ENCODE measurements around the gene PTGR3. TPM values are rescaled to one million over a fixed set of nuclear protein-coding genes. Genes with fewer than 3 reads are reported as not detected.

PTGR3 gene
- total and polyA plus RNA-seq, 4 donors = 6.8 to 18.7 (median 11.4) TPM

DNA sequence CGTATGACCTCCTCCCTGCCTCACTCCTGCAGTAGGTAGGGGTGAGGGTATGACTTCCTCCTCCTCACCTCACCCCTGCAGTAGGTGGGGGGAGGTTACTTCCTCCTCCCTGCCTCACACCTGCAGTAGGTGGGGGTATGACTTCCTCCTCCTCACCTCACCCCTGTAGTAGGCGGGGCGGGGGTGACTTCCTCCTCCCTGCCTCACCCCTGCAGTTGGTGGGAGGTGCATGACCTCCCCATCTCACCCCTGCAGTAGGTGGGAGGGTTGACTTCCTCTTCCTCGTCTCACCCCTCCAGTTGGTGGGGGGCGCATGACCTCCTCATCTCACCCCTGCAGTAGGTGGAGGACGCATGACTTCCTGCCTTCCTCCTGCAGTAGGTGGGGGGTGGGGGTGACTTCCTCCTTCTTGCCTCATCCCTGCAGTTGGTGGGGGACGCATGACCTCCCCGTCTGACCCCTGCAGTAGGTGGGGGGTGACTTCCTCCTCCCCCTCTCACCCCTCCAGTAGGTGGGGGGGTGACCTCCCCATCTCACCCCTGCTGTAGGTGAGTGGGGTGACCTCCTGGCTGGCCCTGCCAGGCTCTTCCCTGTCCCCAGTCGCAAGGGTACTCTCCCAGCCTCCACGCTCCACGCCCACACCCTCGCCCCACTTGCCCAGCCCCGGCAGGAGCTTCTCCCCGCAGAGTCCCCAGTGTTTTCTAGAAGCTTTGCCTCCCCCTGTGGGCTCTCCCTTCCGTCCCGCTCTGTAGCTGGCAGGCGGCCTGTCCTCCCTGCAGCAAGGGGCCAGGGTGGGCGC is 40.9 kb upstream of the PTGR3 start:
- Histone ChIP-seq H3K4me3 (ENCODE audit: low read depth in 1 of 3, low read length in 3 of 3) (no peak overlapping the region), H3K27ac (ENCODE audit: low read depth in 1 of 2, low read length in 2 of 2) (peak overlapping the region; percentile 46 to 47), H3K36me3 (ENCODE audit: control insufficient read depth in 4 of 4, insufficient read depth in 3 of 4, low read depth in 1 of 4, low read length in 3 of 4) (no peaks in the 10 kb centered on the region), H3K4me1 (ENCODE audit: control insufficient read depth in 4 of 4, insufficient read depth in 4 of 4, low read length in 3 of 4) (peaks cover 7 to 66% (median 41%) of the 10 kb centered on the region in 4 donors), H3K9me3 (ENCODE audit: control insufficient read depth in 4 of 4, low read length in 3 of 4) (no peaks in the 10 kb centered on the region), H3K9ac (ENCODE audit: low read depth in 1 of 2, low read length in 2 of 2) (no peak overlapping the region), H3K27me3 (ENCODE audit: control insufficient read depth in 4 of 4, insufficient read depth in 4 of 4, low read length in 3 of 4) (no peaks in the 10 kb centered on the region)
- TF ChIP-seq FOXA2 (IDR thresholded peaks at IDR 0.05) (no peak), EGR1 (IDR thresholded peaks at IDR 0.05; ENCODE audit: low read depth in 2 of 2) (no peak), FOXA1 (IDR thresholded peaks at IDR 0.05) (no peak), TAF1 (conservative IDR thresholded peaks at IDR 0.05) (no peak), ATF3 (IDR thresholded peaks at IDR 0.05) (no peak), YY1 (IDR thresholded peaks at IDR 0.05) (no peak), RAD21 (IDR thresholded peaks at IDR 0.05) (no peak), HNF4G (IDR thresholded peaks at IDR 0.05) (no peak), JUND (IDR thresholded peaks at IDR 0.05) (no peak)
- TF ChIP-seq, protein P1, sequence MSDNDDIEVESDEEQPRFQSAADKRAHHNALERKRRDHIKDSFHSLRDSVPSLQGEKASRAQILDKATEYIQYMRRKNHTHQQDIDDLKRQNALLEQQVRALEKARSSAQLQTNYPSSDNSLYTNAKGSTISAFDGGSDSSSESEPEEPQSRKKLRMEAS (IDR thresholded peaks at IDR 0.05) = no peak
- TF ChIP-seq, protein P2, sequence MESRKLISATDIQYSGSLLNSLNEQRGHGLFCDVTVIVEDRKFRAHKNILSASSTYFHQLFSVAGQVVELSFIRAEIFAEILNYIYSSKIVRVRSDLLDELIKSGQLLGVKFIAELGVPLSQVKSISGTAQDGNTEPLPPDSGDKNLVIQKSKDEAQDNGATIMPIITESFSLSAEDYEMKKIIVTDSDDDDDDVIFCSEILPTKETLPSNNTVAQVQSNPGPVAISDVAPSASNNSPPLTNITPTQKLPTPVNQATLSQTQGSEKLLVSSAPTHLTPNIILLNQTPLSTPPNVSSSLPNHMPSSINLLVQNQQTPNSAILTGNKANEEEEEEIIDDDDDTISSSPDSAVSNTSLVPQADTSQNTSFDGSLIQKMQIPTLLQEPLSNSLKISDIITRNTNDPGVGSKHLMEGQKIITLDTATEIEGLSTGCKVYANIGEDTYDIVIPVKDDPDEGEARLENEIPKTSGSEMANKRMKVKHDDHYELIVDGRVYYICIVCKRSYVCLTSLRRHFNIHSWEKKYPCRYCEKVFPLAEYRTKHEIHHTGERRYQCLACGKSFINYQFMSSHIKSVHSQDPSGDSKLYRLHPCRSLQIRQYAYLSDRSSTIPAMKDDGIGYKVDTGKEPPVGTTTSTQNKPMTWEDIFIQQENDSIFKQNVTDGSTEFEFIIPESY (IDR thresholded peaks at IDR 0.05) = no peak
- TF ChIP-seq, protein P3, sequence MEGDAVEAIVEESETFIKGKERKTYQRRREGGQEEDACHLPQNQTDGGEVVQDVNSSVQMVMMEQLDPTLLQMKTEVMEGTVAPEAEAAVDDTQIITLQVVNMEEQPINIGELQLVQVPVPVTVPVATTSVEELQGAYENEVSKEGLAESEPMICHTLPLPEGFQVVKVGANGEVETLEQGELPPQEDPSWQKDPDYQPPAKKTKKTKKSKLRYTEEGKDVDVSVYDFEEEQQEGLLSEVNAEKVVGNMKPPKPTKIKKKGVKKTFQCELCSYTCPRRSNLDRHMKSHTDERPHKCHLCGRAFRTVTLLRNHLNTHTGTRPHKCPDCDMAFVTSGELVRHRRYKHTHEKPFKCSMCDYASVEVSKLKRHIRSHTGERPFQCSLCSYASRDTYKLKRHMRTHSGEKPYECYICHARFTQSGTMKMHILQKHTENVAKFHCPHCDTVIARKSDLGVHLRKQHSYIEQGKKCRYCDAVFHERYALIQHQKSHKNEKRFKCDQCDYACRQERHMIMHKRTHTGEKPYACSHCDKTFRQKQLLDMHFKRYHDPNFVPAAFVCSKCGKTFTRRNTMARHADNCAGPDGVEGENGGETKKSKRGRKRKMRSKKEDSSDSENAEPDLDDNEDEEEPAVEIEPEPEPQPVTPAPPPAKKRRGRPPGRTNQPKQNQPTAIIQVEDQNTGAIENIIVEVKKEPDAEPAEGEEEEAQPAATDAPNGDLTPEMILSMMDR (IDR thresholded peaks at IDR 0.05; ENCODE audit: low read depth, low read length, missing input control) = no peak
- no peak for DNase-seq (ENCODE audit: low spot score)
- WGBS = 88% methylated on average over 18 of the region's 18 CpGs

- no peaks in the 10 kb centered on the region for H3K27me3 ChIP-seq (ENCODE audit: control insufficient read depth in 4 of 4, insufficient read depth in 4 of 4, low read length in 3 of 4)
- H3K9me3 ChIP-seq (ENCODE audit: control insufficient read depth in 4 of 4, low read length in 3 of 4) = no peaks in the 10 kb centered on the region
- 97% methylated on average over 9 of the region's 9 CpGs for WGBS
- no peak overlapping the region for H3K4me3 ChIP-seq (ENCODE audit: low read depth in 1 of 3, low read length in 3 of 3)
- peaks cover 7 to 64% (median 43%) of the 10 kb centered on the region in 4 donors for H3K4me1 ChIP-seq (ENCODE audit: control insufficient read depth in 4 of 4, insufficient read depth in 4 of 4, low read length in 3 of 4)
- H3K9ac ChIP-seq (ENCODE audit: low read depth in 1 of 2, low read length in 2 of 2) = no peak overlapping the region
- DNase-seq (ENCODE audit: low spot score) = no peak
- no peaks in the 10 kb centered on the region for H3K36me3 ChIP-seq (ENCODE audit: control insufficient read depth in 4 of 4, insufficient read depth in 3 of 4, low read depth in 1 of 4, low read length in 3 of 4)
- H3K27ac ChIP-seq (ENCODE audit: low read depth in 1 of 2, low read length in 2 of 2) = peak overlapping the region; percentile 44 to 84
- TF ChIP-seq, protein P1 (IDR thresholded peaks at IDR 0.05) = no peak
- TF ChIP-seq, protein P4, sequence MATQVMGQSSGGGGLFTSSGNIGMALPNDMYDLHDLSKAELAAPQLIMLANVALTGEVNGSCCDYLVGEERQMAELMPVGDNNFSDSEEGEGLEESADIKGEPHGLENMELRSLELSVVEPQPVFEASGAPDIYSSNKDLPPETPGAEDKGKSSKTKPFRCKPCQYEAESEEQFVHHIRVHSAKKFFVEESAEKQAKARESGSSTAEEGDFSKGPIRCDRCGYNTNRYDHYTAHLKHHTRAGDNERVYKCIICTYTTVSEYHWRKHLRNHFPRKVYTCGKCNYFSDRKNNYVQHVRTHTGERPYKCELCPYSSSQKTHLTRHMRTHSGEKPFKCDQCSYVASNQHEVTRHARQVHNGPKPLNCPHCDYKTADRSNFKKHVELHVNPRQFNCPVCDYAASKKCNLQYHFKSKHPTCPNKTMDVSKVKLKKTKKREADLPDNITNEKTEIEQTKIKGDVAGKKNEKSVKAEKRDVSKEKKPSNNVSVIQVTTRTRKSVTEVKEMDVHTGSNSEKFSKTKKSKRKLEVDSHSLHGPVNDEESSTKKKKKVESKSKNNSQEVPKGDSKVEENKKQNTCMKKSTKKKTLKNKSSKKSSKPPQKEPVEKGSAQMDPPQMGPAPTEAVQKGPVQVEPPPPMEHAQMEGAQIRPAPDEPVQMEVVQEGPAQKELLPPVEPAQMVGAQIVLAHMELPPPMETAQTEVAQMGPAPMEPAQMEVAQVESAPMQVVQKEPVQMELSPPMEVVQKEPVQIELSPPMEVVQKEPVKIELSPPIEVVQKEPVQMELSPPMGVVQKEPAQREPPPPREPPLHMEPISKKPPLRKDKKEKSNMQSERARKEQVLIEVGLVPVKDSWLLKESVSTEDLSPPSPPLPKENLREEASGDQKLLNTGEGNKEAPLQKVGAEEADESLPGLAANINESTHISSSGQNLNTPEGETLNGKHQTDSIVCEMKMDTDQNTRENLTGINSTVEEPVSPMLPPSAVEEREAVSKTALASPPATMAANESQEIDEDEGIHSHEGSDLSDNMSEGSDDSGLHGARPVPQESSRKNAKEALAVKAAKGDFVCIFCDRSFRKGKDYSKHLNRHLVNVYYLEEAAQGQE (IDR thresholded peaks at IDR 0.05) = no peak
- TF ChIP-seq HNF4A (conservative IDR thresholded peaks at IDR 0.05) = no peak
- no peak for TF ChIP-seq FOXA2 (IDR thresholded peaks at IDR 0.05)
- no peak for TF ChIP-seq JUND (IDR thresholded peaks at IDR 0.05)
- no peak for TF ChIP-seq TAF1 (conservative IDR thresholded peaks at IDR 0.05)
- TF ChIP-seq, protein P2 (IDR thresholded peaks at IDR 0.05) = no peak
- TF ChIP-seq HNF4G (IDR thresholded peaks at IDR 0.05) = no peak
- TF ChIP-seq NR2F2 (IDR thresholded peaks at IDR 0.05) = no peak
- no peak for TF ChIP-seq YY1 (IDR thresholded peaks at IDR 0.05)
- no peak for TF ChIP-seq RAD21 (IDR thresholded peaks at IDR 0.05)
- TF ChIP-seq, protein P3 (IDR thresholded peaks at IDR 0.05; ENCODE audit: low read depth, low read length, missing input control) = no peak
- no peak for TF ChIP-seq EGR1 (IDR thresholded peaks at IDR 0.05; ENCODE audit: low read depth in 2 of 2)
- TF ChIP-seq FOXA1 (IDR thresholded peaks at IDR 0.05) = no peak
- no peak for TF ChIP-seq ATF3 (IDR thresholded peaks at IDR 0.05)
- no peak for TF ChIP-seq SP1 (IDR thresholded peaks at IDR 0.05)
- no peak for TF ChIP-seq RXRA (IDR thresholded peaks at IDR 0.05)
Observed at GRCh38 chr18:75249175-75249518, 40.2 kb upstream of the PTGR3 start.
